Measurements from ENCODE around the gene SYCP2.

SYCP2 gene

DNA sequence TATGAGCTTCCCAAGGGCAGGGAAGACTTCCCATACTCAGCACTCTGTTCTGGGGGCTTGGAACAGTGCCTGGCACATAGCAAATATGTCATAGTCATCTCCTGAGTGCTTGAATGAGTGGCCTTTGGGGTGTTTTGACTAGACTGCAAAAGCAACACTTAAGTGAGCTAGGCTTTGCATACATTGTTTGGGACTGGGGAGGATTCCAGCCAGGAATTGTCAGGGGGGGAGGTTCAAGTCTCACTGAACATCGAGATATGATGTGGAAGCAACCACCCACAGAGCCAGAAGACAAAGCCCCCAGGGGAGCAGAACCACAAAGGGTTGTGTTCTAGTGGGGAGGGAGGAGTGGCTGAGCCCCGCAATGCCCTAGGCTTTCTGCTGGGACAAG is 98.4 kb downstream of the SYCP2 start:
- DNase-seq (ENCODE audit: low spot score): no peak

DNA sequence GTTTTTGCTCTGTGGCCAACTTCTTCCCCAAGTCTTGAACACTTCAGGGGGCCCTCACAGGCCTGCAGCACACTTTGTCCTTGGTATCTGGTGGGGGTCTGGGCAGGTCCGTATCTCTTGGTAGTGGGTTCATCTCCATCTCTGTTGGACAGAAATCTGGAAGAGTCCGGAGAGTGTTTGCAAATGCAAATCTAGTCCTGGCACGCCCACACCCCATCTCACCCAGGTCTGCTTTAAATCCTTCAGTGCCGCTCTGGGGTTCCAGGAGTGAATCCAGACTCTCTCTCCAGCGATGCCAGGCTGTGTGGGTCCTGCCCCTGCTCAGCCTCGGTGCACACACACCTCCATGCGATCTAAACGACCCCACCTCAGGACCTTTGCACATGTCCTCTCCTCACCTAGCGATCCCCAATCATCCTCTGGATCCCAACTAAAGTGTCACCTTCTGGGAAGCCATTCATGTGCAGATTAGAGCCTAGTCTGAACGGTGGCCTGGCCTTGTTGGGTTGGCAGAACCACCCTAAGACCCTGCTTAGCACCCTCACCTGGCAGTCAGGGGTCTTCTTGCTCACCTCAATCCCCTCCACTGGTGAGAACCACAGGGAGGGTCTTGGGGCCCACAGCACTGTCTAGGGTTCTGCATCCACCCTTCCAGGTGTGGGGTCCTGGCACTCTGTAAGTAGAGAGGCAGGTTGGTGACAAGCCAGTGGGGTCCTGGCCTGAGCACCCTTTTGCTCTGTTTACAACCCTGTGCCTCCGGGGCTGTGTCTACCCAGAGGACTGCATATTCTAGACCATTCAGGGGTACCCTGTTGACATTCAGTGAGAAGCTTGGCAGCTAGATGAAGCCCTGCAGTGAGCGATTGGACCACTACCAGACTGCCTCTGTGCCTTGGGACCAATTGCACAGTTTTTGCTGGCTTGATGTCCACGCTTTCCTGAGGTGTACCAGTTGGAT is 100.8 kb downstream of the SYCP2 start:
- no peak for DNase-seq (ENCODE audit: low spot score)

DNA sequence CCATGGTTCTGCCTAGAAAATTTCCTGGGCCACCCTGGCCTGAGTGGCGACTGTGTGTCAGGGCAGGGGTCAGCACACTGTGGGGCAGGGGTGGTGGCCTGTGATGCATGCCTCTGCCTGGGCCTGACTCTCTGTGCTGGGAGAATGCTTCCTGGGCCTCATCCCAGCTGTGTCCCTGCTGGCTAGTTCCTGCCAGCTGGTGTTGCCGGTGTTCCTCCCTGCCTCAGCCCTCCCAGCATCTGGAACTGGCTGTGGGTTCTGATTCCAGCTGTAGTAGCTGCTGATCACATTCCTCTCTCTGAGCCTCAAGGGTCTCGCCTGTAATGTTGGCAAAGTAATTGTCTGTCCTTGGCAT is 101.5 kb downstream of the SYCP2 start:
- no peak for DNase-seq (ENCODE audit: low spot score)

DNA sequence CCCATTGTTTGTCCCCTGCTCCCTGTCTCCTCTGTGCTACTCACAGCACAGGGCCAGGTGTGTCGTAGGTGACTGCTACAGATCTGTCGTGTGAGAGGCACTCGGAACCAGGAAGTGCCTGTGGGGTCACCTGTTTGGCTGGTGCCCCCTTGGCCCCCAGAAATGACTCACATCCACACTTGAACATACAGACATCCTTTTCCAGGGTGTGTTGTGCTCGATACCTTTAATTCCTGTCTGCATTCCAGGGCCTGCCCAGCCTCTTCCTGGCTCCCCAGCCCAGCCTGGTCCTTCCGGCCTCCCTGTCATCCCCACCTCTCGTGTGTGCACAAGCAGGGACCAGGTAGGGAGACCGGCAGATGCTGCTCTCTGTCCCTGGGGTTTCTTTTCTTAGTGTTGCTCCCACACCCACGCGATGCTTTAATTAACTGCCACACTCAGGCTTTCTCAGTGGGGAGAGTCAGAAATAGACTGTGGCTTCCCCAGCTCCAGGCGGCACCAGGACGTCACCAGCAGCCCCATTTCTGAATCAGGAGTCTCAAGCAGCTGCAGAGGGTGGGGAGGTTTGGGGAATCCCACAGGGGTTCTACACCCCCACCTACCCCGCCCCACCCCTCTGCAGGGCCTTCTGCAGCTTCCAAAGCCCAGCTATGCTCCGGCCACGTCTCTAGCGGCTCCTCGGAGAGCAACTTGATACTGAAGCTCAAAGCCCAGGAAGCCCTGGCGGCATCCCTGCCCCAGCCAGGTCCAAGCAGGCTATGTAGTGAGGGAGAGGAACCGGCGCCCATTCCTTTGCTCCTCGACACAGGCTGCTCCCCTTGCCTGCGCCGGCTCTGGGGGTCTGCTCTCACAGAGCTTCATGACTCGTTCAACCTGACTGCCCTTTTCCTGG is 102.2 kb downstream of the SYCP2 start:
- DNase-seq (ENCODE audit: low spot score): no peak

DNA sequence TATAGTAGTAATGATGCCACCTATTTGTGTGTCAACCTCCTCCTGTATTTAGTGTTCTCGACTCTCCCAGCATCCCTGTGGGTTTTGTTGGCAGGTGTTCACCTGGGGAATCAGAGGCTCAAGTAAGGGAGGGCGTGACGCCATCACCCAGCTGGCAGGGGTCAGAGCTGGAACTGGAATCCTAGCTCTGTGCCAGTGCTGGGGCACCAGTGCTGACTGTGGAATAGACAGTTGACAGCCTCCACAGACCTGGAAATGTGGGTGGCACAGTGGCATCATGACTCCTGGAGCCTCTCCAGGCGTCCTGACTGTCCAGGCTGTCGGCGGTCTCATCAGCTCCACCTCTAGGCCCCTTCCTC is 102.8 kb downstream of the SYCP2 start:
- DNase-seq (ENCODE audit: low spot score): no peak

DNA sequence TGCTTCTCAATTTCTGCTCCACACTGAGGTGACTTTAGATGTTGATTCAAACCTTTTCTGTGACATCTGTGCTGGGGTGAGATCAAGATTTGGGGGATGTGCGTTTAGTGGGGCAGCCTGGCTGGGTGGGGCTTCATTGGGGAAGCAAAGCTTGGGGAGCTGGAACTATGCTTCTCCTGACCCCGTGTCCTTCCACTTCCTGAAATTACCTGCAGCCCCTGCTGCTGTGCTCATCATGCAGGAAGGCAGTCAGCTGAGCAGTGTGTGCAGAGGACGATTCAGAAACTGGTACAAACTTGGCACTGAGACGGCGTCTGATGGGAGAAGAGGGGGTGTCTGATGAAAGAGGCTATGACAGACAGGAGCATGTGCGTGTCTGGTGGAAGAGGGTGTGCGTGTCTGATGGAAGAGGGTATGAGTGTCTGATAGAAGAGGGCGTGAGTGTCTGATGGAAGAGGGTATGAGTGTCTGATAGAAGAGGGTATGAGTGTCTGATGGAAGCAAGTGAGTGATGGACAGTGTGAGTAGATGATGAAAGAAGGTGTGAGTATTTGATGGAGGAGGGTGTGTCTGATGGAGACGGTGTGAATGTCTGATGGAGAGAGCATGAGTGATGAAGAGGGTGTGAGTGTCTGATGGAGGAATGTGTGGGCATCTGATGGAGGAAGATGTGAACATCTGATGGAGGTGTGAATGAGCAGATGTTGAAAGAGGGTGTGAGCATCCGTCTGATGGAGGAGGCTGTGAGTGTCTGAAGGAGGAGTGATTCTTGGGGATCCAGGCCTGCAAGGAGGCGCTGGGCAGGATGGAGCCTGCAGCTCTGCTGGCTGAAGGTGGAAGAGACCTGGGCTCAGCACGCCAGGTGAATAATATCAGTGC is 103.4 kb downstream of the SYCP2 start:
- no peak for DNase-seq (ENCODE audit: low spot score)

DNA sequence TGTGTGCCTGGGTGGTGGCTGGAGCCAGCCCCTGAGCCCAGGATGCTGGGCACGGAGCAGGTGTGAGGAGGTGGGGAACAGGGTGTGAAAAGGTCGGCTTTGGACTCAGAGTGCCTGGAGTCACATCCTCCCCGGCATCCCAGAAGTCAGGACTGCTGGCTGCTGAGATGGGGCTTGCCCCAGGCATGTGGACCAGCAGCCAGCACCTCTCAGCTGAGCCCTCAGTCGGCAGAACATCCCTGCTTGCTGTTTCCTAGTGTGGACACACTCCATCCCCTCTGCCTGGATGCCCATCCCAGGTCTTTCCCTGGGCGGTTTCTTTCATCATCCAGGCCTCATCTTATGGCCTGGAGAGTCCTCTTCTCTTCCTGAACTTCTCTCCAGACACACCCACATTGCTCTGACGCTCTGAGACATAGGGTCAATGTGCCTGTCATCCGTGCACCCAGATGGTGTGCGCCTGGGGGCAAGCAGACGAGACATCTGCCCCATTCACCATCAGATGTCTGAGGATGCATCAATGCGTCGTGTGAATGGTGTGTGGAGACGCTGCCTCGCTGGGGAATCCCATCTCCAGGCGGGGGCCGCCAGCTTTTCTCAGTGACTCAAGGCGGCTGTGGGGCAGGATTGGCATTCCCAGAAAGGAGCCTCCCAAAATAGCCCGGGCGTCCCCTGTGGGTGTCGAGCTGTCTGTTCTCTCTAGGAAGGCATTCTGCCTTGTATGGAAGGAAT is 104.2 kb downstream of the SYCP2 start:
- DNase-seq (ENCODE audit: low spot score): no peak

DNA sequence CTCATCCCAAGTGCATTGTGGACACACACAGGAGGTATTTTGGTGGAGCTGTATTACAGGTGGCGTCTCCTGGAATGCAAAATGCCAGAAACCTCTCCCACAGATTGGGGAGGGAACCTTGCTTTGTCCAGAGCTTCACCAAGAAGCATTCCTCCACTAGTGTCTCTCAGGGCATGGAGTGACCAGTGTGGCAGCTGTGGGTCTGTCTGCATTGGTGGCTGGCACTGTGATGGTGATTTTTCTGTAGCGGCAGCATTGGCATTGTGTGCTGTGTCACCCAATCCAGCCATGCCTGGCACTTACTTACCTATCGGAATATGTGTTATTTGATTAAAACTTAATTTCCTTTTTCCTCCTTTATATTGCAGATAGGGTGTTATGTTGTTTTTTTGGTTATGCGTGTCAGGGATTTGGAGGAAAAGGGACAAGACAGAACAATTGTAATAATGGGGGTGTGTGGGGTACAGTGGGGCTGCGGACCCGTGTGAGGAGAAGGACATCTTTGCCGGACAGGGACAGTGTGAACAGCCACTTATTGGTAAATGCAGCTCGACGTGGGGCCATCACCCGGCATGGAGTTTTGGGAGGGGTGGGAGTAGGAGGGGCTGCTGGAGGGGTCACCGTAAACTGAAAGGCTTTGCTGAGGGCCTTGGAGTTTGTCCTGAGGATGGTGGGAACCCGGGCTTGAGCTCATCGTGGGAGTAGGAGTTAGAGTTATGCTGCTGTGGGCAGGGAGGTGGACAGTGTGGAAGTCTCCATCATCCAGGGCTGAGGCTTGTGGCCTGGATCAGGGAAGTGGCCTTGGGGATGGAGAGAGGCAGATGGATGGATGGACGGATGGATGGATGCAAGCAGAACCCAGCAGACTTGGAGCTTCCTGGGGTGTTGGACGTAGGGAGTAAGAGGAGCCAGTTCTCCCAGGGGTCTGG is 105.0 kb downstream of the SYCP2 start:
- no peak for DNase-seq (ENCODE audit: low spot score)

DNA sequence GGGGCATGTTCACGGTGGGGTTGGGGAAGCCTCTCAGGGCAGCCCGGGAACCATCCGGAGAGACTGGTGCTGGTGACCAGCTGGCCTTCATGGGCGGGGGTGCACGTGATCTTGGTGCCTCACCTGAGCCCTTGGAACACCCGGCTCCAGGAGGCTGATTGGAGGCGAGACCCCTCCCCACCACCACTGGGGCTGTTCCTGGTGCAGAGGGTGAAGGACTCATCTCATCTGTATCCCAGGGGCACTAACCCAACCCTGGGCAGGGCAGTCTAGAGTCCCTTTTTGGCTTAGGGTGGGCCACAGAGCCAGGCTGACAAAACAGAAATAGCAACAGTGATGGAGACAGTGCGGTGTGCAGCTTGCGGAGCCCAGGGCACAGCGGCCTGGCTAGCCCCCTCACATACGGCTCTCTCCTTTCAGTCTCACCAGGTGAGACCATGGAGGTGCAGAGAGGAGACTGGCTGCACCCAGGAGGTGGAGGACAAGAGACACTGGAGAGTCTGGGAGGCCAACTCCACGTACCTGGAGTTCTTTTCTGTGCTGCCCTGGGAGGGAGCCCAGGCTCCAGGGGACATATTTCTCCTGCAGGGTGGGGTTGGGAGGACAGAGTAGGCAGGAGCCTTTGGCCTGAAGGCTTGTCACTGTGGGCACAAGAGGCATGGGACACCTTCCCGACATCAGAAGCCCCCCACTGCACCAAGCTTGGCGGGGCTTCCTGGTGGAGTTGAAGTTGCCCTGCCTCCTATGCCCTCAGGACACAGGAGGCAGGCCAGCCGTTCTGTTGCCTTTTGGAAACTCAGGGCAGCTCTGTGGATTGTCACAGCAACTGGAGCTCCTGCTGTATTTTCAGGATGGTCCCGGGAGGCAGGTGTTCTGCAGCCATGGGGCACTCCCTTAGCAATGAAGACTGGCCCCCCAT is 106.0 kb downstream of the SYCP2 start:
- no peak for DNase-seq (ENCODE audit: low spot score)

DNA sequence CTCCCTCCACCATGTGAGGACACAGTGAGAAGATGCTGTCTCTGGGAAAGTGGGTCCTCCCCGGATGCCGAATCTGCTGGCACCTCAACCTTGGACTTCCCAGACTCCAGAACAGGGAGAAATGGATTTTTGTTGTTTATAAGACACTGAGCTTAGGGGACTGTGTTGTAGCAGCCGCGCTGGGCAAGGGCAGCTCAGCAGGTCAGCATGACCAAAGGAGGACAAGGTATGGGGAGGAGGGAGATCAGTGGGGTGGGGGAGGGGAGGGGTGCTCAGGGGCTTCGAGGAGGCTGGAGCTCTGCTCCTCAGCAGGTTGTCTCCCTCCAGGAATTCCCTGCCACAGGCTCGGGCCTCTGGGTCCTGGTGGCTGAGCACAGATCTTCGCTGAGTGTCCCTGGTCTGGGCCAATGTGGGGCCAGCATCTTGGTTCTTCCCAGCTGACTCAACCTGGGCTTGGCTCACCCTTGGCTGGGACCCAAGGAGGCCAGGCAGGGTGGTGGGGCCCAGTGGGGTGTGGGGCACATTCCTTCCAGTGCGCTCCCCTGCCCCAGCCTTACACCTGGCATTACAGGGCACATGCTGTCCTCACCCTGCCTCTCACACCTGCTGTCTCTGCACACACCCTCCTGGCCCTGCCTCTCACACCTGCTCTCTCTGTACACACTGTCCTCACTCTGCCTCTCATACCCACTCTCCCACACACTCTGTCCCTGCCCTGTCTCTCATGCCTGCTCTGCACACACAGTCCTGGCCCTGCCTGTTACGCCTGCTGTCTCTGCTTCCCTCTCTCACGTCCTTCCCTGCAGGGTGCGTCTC is 107.3 kb downstream of the SYCP2 start:
- DNase-seq (ENCODE audit: low spot score): no peak

DNA sequence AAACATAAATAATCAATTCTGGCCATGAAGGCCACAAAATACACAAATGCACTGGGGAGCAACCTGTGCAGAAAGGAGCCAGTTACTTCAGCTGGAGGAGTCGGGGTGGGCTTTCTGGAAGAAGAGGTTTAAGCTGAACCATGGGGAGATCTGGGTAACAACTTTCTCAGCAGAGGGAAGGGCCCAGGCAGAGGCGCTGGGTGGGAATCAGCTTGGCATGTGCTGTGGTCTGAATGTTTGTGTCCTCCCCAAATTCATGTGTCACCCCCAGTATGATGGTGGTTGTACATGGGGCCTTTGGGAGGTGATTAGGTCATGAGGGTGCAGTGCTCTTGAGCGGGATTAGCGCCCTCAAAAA is 107.9 kb downstream of the SYCP2 start:
- DNase-seq (ENCODE audit: low spot score): no peak

DNA sequence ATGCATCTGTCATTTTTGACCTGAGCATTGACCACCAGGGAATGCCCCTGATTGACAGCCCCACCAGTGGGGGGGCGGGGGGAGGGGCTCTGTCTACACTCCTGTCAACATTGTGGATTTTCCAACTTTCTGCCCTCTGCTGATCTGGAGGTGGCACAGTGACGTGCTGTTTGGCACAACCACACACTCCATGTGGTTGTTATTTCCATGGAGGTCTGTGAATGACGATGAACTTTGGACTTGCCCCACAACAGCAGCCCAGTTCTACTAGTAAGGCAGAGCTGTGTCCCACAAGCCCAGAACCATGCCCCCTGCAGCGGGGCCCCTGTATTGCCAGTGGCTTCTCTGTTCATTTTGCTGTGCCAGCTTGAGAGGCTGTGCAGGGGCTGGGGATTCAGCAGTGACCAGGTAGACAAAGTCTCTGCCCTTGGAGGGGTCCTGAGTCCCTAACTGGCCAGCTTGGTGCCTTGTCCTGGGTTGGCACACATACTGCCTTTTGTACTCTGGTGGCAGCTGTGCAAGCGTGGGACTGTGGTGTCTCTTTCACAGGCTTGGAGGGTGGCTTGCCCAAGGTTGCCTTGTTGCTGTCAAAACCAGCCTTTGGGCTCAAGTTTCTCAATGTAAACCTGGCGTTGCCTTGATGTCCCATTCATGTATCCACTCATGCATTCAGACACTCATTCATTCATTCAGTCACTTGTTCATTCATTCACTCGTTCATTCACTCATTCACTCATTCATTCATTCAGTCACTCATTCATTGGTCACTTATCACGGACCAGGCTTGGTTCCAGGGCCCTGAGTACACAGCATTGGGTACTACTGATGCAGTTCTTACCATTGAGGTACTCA is 108.5 kb downstream of the SYCP2 start:
- DNase-seq (ENCODE audit: low spot score): no peak

DNA sequence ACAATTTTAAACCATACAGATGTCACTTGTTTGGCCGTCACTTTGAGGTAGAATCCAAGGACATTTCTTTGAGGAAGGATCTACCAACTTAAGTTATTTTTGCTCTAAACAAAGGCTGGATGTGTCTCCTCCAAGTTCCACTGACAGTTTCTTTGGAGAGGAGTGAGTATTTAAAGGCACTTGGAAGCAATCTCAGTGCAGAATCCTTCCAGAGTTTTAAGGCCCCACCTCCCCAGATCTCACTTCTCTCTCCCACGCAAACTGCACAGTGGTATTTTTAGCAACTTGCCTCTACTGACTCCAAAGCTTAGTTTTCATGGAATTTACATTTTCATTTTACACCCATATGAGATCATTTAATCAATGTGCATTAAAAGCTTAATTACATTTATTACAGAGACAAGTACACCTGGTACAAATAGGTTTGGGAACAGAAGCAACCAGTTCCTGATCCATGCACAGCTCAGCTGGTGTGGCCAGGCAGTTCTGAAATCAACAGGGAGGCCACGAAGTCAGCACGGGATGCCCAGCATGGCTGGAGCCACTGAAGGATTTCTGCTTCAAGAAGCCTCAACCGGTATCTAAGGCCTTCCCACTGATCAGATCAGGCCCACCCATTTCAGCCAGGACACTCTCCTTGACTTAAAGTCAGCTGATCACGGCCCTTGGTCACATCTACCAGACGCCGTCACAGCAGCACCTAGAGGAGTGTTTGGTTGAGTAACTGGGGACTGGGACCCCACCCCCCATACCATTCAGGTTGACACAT is 109.8 kb downstream of the SYCP2 start:
- DNase-seq (ENCODE audit: low spot score): peak; percentile 38

DNA sequence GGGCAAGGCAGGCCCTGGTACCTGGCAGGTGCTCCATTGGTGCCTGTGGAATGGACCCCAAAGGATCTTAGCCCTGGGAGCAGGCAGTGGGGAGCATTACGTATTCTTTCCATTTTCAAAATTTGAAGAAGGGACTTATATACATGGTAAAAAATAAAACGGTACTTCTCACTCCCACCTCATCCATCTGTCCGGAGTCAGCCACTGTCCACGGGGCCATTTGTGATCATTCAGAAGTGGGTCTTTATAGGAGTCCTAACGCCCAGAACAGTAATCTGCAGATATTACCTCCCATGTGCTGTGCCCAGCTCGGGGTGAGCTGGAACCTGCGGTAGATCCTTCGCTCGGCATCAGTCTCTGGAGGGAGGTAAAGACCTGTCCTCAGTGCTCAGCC is 110.4 kb downstream of the SYCP2 start:
- no peak for DNase-seq (ENCODE audit: low spot score)

DNA sequence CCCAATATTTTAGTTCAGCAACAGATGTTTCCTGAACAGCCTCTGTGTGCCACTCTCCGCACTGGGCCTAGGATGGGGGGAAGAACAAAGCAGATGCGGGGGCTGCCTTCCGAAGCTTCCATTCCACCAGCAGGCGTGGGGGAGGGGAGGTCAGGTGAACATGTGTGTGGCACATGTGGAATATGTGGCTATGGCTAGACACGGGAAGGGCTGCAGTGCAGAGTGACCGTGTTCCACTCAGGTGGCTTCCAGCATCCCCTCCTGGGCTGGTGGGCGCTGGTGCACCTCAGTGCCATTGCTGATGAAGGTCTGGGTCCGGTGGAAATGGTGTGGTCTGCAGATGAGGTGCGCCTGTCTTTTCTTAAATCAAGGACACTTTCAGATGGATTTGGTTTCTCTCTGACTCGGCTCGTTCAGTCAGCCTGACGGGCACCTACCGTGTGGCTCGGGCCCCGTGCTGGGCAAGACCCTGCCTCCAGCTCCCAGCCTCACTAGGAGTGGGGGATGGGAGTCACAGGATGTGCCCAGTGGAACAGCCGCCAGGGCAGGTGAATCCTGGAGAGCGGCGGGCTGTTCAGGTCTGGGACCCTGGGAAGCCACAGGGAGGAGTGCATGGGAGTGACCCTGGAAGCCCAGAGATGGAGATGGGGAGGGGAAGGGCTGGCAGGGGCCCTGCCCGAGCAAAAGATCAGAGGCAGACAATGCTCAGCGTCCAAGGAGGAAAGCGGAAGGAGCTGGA is 111.0 kb downstream of the SYCP2 start:
- DNase-seq (ENCODE audit: low spot score): no peak

DNA sequence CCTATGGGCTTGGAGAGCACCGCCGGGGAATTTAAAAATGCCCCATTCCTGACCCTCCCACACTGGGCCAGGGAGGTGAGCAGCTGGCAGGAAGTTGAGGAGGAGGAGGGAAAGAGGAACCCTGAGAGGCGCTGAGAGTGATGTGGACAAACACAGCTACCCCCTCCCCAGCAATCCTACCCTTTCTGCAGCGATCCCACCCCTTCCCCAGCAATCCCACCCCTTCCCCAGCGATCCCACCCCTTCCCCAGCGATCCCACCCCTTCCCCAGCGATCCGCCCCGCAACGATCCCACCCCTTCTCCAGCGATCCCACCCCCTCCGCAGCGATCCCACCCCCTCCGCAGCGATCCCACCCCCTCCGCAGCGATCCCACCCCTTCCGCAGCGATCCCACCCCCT is 111.6 kb downstream of the SYCP2 start:
- no peak for DNase-seq (ENCODE audit: low spot score)

All from globus pallidus (tissue), 1 donor.